Activated CD4-positive, alpha-beta T cell treated with anti-CD3 and anti-CD28 coated beads, Interleukin-10, Interleukin-2, amounts not matched to agents 100 ng/mL and 50 ng/mL, durations not matched to agents 16 hours and 8 hours (primary cell): ENCODE measurements around the gene GGCX.

Experiments used
- DNase-seq: peaks from one replicate; pipeline ENCODE4 v3.0.0-alpha.2; 2020

Gene GGCX

GRCh38 chr2:85505551-85506238, 55.6 kb downstream of the GGCX start:
- no peak for DNase-seq

- DNase-seq: no peak
Measured at GRCh38 chr2:85504778-85505261, 56.5 kb downstream of the GGCX start.

- DNase-seq: no peak
Measured at GRCh38 chr2:85503851-85504777, 57.2 kb downstream of the GGCX start.

GRCh38 chr2:85503168-85503850, 58.0 kb downstream of the GGCX start:
- DNase-seq: no peak

- no peak for DNase-seq
Measured at GRCh38 chr2:85502720-85503119, 58.6 kb downstream of the GGCX start.

GRCh38 chr2:85501248-85501647, 60.0 kb downstream of the GGCX start:
- DNase-seq: no peak

GRCh38 chr2:85497944-85498630, 63.2 kb downstream of the GGCX start:
- DNase-seq: no peak

- no peak for DNase-seq
Measured at GRCh38 chr2:85496436-85496835, 64.9 kb downstream of the GGCX start.
